ENCODE data around the gene VRK1. TPM values are rescaled to one million over a fixed set of nuclear protein-coding genes. Genes with fewer than 3 reads are reported as not detected.

Gene VRK1
- total RNA-seq (18.4 TPM), polyA plus RNA-seq (ENCODE audit: insufficient read depth in 1 of 8, insufficient read length in 8 of 8, low replicate concordance in 1 of 8) (10 to 100 TPM; 11.1 to 13.8 (median 12.1) TPM)
- long read RNA-seq, donor 1, partial matches to known transcripts: 0 of 2 reads
- long read RNA-seq, donor 1, other reads (novel, unspliced or antisense): 0 of 2 reads
- long read RNA-seq, donor 2: 0 reads
- long read RNA-seq, donor 3, partial matches to known transcripts: 0 of 2 reads
- long read RNA-seq, donor 3, other reads (novel, unspliced or antisense): 0 of 2 reads
- long read RNA-seq, donor 4, partial matches to known transcripts: 0 of 2 reads
- long read RNA-seq, donor 4, other reads (novel, unspliced or antisense): 0 of 2 reads
- long read RNA-seq, donor 5, transcript VRK1-201 (13 exons, 1,745 nt): major isoform, 11 of 18 reads
- long read RNA-seq, donor 5, partial matches to known transcripts: 7 of 18 reads
- long read RNA-seq, donor 5, other reads (novel, unspliced or antisense): 0 of 18 reads
- long read RNA-seq, donor 6, partial matches to known transcripts: 0 of 2 reads
- long read RNA-seq, donor 6, other reads (novel, unspliced or antisense): 0 of 2 reads
- long read RNA-seq, donor 7, transcript VRK1-201 (13 exons, 1,745 nt): major isoform, 5 of 5 reads
- long read RNA-seq, donor 7, partial matches to known transcripts: 0 of 5 reads
- long read RNA-seq, donor 7, other reads (novel, unspliced or antisense): 0 of 5 reads
- long read RNA-seq, donor 8, transcript VRK1-201 (13 exons, 1,745 nt): major isoform, 7 of 7 reads
- long read RNA-seq, donor 8, partial matches to known transcripts: 0 of 7 reads
- long read RNA-seq, donor 8, other reads (novel, unspliced or antisense): 0 of 7 reads
- long read RNA-seq, donor 9, partial matches to known transcripts: 0 of 2 reads
- long read RNA-seq, donor 9, other reads (novel, unspliced or antisense): 0 of 2 reads
- long read RNA-seq, donor 10, transcript VRK1-201 (13 exons, 1,745 nt): major isoform, 5 of 5 reads
- long read RNA-seq, donor 10, partial matches to known transcripts: 0 of 5 reads
- long read RNA-seq, donor 10, other reads (novel, unspliced or antisense): 0 of 5 reads
- long read RNA-seq, donor 11, partial matches to known transcripts: 0 of 2 reads
- long read RNA-seq, donor 11, other reads (novel, unspliced or antisense): 0 of 2 reads

- Histone ChIP-seq H3K27ac (ENCODE audit: low read length) (no peak within 1 kb of the TSS), H3K4me3 (ENCODE audit: low read length) (peak within 1 kb of the TSS; percentile 74), H3K4me1 (ENCODE audit: control insufficient read depth, insufficient read depth, low read length) (peaks cover 4% of the 10 kb centered on the region), H3K27me3 (ENCODE audit: control insufficient read depth, insufficient read depth, low read length) (peaks cover 2% of the 10 kb centered on the region), H3K36me3 (ENCODE audit: control insufficient read depth, insufficient read depth, low read length) (no peaks in the 10 kb centered on the region), H3K9me3 (replicated peaks; ENCODE audit: control insufficient read depth, low read depth, low read length) (no peaks in the 10 kb centered on the region)
- under 1% methylated on average over 55 of the region's 57 CpGs for WGBS (ENCODE audit: insufficient coverage)
- peak; percentile 99 for DNase-seq
Measured at GRCh38 chr14:96796851-96797581, at the start of gene VRK1. Gene VRK1 (plus strand): TSS chr14:96797382. CDS start chr14:96833472, 36,090 bp downstream.

GRCh38 chr14:96747608-96748007 is 49.6 kb upstream of the VRK1 start:
- no peak for DNase-seq
- 90% methylated on average over 9 of the region's 10 CpGs for WGBS (ENCODE audit: insufficient coverage)
- Histone ChIP-seq H3K36me3 (ENCODE audit: control insufficient read depth, insufficient read depth, low read length) (no peaks in the 10 kb centered on the region), H3K27me3 (ENCODE audit: control insufficient read depth, insufficient read depth, low read length) (peaks cover 23% of the 10 kb centered on the region), H3K4me3 (ENCODE audit: low read length) (no peak overlapping the region), H3K9me3 (replicated peaks; ENCODE audit: control insufficient read depth, low read depth, low read length) (no peaks in the 10 kb centered on the region), H3K27ac (ENCODE audit: low read length) (no peak overlapping the region), H3K4me1 (ENCODE audit: control insufficient read depth, insufficient read depth, low read length) (no peaks in the 10 kb centered on the region)

GRCh38 chr14:96748362-96748761 is 48.8 kb upstream of the VRK1 start:
- 16% methylated on average over 2 of the region's 6 CpGs for WGBS (ENCODE audit: insufficient coverage)
- H3K9me3 ChIP-seq (replicated peaks; ENCODE audit: control insufficient read depth, low read depth, low read length): no peaks in the 10 kb centered on the region
- peaks cover 21% of the 10 kb centered on the region for H3K27me3 ChIP-seq (ENCODE audit: control insufficient read depth, insufficient read depth, low read length)

GRCh38 chr14:96751505-96751904 is 45.7 kb upstream of the VRK1 start:
- no peak for DNase-seq
- WGBS (ENCODE audit: insufficient coverage): no CpG with 5 or more reads among the region's 3 CpGs

More at GRCh38 chr14:96748362-96748761, 48.8 kb upstream of the VRK1 start:
- DNase-seq: no peak
- no peaks in the 10 kb centered on the region for H3K4me1 ChIP-seq (ENCODE audit: control insufficient read depth, insufficient read depth, low read length)
- H3K27ac ChIP-seq (ENCODE audit: low read length): no peak overlapping the region
- no peak overlapping the region for H3K4me3 ChIP-seq (ENCODE audit: low read length)
- no peaks in the 10 kb centered on the region for H3K36me3 ChIP-seq (ENCODE audit: control insufficient read depth, insufficient read depth, low read length)

GRCh38 chr14:96752125-96752524 is 45.1 kb upstream of the VRK1 start:
- H3K9me3 ChIP-seq (replicated peaks; ENCODE audit: control insufficient read depth, low read depth, low read length): no peaks in the 10 kb centered on the region
- H3K4me1 ChIP-seq (ENCODE audit: control insufficient read depth, insufficient read depth, low read length): no peaks in the 10 kb centered on the region
- 45% methylated on average over 3 of the region's 5 CpGs for WGBS (ENCODE audit: insufficient coverage)
- H3K36me3 ChIP-seq (ENCODE audit: control insufficient read depth, insufficient read depth, low read length): no peaks in the 10 kb centered on the region
- no peak for DNase-seq
- no peak overlapping the region for H3K4me3 ChIP-seq (ENCODE audit: low read length)
- peaks cover 5% of the 10 kb centered on the region for H3K27me3 ChIP-seq (ENCODE audit: control insufficient read depth, insufficient read depth, low read length)
- H3K27ac ChIP-seq (ENCODE audit: low read length): no peak overlapping the region

More at GRCh38 chr14:96751505-96751904, 45.7 kb upstream of the VRK1 start:
- no peak overlapping the region for H3K4me3 ChIP-seq (ENCODE audit: low read length)
- no peak overlapping the region for H3K27ac ChIP-seq (ENCODE audit: low read length)
- H3K4me1 ChIP-seq (ENCODE audit: control insufficient read depth, insufficient read depth, low read length): no peaks in the 10 kb centered on the region
- H3K27me3 ChIP-seq (ENCODE audit: control insufficient read depth, insufficient read depth, low read length): peaks cover 5% of the 10 kb centered on the region
- no peaks in the 10 kb centered on the region for H3K36me3 ChIP-seq (ENCODE audit: control insufficient read depth, insufficient read depth, low read length)
- H3K9me3 ChIP-seq (replicated peaks; ENCODE audit: control insufficient read depth, low read depth, low read length): no peaks in the 10 kb centered on the region

GRCh38 chr14:96752594-96752993 is 44.6 kb upstream of the VRK1 start:
- WGBS (ENCODE audit: insufficient coverage): no CpG with 5 or more reads among the region's 3 CpGs
- Histone ChIP-seq H3K36me3 (ENCODE audit: control insufficient read depth, insufficient read depth, low read length) (no peaks in the 10 kb centered on the region), H3K9me3 (replicated peaks; ENCODE audit: control insufficient read depth, low read depth, low read length) (no peaks in the 10 kb centered on the region), H3K4me3 (ENCODE audit: low read length) (no peak overlapping the region), H3K27me3 (ENCODE audit: control insufficient read depth, insufficient read depth, low read length) (peaks cover 4% of the 10 kb centered on the region), H3K4me1 (ENCODE audit: control insufficient read depth, insufficient read depth, low read length) (no peaks in the 10 kb centered on the region), H3K27ac (ENCODE audit: low read length) (no peak overlapping the region)
- DNase-seq: peak; percentile 48

GRCh38 chr14:96754162-96754844 is 42.9 kb upstream of the VRK1 start:
- 87% methylated on average over 4 of the region's 8 CpGs for WGBS (ENCODE audit: insufficient coverage)
- no peak for DNase-seq

GRCh38 chr14:96754845-96755184 is 42.4 kb upstream of the VRK1 start:
- peak; percentile 17 for DNase-seq
- H3K9me3 ChIP-seq (replicated peaks; ENCODE audit: control insufficient read depth, low read depth, low read length): no peaks in the 10 kb centered on the region
- 47% methylated on average over 4 of the region's 6 CpGs for WGBS (ENCODE audit: insufficient coverage)
- H3K36me3 ChIP-seq (ENCODE audit: control insufficient read depth, insufficient read depth, low read length): no peaks in the 10 kb centered on the region
- H3K27ac ChIP-seq (ENCODE audit: low read length): no peak overlapping the region
- peaks cover 2% of the 10 kb centered on the region for H3K27me3 ChIP-seq (ENCODE audit: control insufficient read depth, insufficient read depth, low read length)
- H3K4me1 ChIP-seq (ENCODE audit: control insufficient read depth, insufficient read depth, low read length): no peaks in the 10 kb centered on the region
- H3K4me3 ChIP-seq (ENCODE audit: low read length): no peak overlapping the region

More at GRCh38 chr14:96754162-96754844, 42.9 kb upstream of the VRK1 start:
- Histone ChIP-seq H3K9me3 (replicated peaks; ENCODE audit: control insufficient read depth, low read depth, low read length) (no peaks in the 10 kb centered on the region), H3K36me3 (ENCODE audit: control insufficient read depth, insufficient read depth, low read length) (no peaks in the 10 kb centered on the region), H3K4me3 (ENCODE audit: low read length) (no peak overlapping the region), H3K4me1 (ENCODE audit: control insufficient read depth, insufficient read depth, low read length) (no peaks in the 10 kb centered on the region), H3K27ac (ENCODE audit: low read length) (no peak overlapping the region), H3K27me3 (ENCODE audit: control insufficient read depth, insufficient read depth, low read length) (peaks cover 2% of the 10 kb centered on the region)

- Histone ChIP-seq H3K36me3 (ENCODE audit: control insufficient read depth, insufficient read depth, low read length) (no peaks in the 10 kb centered on the region), H3K9me3 (replicated peaks; ENCODE audit: control insufficient read depth, low read depth, low read length) (no peaks in the 10 kb centered on the region), H3K27me3 (ENCODE audit: control insufficient read depth, insufficient read depth, low read length) (no peaks in the 10 kb centered on the region), H3K27ac (ENCODE audit: low read length) (no peak overlapping the region), H3K4me3 (ENCODE audit: low read length) (no peak overlapping the region), H3K4me1 (ENCODE audit: control insufficient read depth, insufficient read depth, low read length) (no peaks in the 10 kb centered on the region)
- no CpG with 5 or more reads among the region's 5 CpGs for WGBS (ENCODE audit: insufficient coverage)
- DNase-seq: no peak
Measured at GRCh38 chr14:96756745-96757144, 40.4 kb upstream of the VRK1 start.

All from muscle of leg (tissue), 16 donors.